Kidney capillary endothelial cell (primary cell): ENCODE data around the gene TOM1L1.
"Not testable (repeated sequence)": the region's sequence is repeated elsewhere in the genome, so short reads cannot be mapped to it uniquely, and the experiment has no call there.

Experiments
- DNase-seq: peaks from one replicate; pipeline ENCODE4 v3.0.0-alpha.2; 2018; ENCODE audit warnings: low spot score

The TOM1L1 gene, protein sequence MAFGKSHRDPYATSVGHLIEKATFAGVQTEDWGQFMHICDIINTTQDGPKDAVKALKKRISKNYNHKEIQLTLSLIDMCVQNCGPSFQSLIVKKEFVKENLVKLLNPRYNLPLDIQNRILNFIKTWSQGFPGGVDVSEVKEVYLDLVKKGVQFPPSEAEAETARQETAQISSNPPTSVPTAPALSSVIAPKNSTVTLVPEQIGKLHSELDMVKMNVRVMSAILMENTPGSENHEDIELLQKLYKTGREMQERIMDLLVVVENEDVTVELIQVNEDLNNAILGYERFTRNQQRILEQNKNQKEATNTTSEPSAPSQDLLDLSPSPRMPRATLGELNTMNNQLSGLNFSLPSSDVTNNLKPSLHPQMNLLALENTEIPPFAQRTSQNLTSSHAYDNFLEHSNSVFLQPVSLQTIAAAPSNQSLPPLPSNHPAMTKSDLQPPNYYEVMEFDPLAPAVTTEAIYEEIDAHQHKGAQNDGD

GRCh38 chr17:54900457-54901229 is at the start of gene TOM1L1:
Gene TOM1L1, plus strand, starts transcription at chr17:54900852. Its CDS starts 14 bp downstream, at chr17:54900866.
- DNase-seq: no peak

- no peak for DNase-seq
Measured at GRCh38 chr17:54859187-54859586, 41.5 kb upstream of the TOM1L1 start.

DNA sequence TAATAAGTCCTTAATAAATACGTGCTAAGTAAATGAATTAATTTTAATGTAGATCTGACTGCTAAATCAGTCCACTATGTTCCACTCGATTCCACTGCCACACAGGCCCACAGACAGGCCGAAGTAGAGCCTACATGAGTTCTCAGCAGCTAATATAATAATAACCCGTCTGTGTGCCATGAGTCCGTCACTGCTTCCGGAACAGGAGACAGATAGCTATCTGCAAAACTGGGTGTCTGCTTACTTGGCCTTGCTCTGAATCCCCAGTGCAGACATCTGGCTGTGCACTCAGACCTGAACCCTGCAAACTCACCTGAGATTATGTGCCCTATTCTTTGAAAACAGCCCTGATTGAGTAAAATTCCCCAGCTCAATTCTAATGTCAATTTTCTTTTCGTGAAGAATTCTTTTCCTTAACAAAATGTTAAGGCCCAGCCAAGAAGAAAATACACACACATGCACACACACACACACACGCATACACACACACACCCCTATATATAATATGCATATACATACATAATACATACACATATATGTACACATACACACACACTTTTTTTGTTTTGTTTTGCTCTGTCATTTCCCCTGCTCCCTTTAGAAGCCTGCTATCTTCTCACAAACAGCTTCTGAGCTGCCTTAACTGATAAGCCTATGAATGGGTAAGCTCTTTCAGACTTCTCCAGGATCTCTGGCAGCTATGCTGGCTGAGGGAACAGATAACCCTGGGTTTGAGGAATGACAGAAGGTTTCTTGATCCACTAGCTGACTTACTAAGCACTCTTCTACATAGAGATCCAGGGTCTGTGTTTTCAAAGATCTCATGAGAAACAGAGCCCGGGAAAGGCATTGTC is 39.8 kb upstream of the TOM1L1 start:
- no peak for DNase-seq

DNA sequence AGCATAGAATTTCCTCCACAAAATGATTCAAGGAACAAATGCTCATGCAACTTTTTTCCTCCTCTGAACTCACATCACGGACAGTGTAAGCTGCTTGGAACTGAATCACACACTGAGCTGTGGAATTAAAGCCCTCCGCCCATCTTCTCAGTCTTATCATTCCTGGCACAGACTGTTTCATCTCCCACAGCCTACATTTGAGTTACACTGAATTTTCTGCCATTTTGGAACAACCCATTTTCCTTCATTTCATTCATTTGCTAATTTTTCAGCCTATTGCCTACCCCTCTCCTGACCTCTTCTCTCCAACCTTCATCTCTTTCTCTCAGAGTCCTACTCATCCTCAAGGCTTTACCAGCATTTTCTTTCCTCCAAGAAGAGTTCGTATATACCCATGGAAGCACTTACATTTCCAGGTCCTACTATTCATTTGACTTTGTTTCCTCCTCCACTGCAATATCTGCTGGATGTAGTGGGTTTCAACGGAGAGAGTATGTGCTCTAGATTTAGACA is 39.1 kb upstream of the TOM1L1 start:
- DNase-seq: no peak

DNA sequence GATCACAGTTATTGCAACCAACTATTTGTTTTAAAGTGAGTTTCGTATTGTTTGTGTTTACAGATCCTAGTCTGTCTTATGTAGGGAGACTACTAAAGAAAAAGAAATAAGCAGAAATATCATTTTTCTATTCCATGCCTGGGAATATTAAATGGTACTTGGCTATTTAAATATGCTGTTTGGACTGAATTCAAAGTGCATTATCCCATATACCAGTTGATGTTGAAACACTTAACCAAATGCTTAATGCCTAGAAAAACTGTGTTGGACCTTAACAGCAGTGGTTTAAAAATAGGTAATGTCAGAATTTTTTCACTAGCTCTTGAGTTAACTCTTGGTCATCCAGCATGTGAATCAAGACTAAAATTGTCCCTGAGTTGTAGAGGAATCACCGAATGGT is 37.5 kb upstream of the TOM1L1 start:
- DNase-seq: no peak

- DNase-seq: no peak
Measured at GRCh38 chr17:54864070-54864469, 36.6 kb upstream of the TOM1L1 start.

DNA sequence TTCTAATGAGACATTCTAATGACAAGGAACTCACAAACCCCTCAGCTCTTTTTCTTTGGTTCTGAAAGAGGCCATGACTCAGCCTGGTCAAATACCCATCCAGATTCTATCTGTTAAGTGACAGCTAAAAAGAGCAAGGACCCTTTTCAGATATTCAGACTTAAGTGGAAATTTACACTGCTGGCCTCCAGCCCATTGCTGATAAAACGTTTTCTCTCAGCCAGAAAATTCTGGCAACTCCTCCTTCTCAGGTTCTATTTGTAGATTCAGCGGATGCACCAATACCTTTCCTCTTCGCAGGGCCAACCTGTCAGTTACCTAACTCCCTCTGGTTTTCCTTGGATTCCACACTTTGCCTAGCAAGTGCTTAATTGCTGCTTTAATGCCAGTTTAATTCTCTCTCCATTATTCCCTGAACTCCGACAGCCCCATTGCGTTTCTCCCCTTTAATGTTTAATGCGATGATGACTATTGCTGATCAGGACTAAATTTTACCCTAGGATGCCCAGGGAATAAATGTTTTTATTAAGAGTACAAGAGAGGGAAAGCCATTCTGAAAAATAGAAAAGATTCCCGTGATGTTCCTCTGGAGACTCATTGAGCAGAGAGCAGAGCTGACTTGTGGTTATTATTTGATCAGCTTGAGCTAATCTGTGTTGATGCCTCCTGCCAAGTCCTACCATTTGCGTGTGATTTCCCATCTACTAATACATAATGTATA is 35.9 kb upstream of the TOM1L1 start:
- DNase-seq: no peak

DNA sequence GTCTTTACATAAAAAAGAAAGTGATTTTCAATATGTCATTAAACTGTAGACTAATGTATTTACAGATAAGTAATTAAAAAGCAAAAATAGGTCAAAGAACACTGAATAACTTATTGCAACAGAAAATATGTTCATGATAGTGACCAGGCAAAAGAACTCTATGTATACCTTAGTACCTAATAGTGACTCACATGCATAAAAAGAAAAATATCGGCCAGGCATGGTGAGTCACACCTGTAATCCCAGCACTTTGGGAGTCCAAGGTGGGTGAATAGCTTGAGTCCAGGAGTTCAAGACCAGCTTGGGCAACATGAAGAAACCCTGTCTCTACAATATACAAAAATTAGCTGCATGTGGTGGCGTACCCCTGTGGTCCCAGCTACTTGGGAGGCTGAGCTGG is 33.0 kb upstream of the TOM1L1 start:
- no peak for DNase-seq

DNA sequence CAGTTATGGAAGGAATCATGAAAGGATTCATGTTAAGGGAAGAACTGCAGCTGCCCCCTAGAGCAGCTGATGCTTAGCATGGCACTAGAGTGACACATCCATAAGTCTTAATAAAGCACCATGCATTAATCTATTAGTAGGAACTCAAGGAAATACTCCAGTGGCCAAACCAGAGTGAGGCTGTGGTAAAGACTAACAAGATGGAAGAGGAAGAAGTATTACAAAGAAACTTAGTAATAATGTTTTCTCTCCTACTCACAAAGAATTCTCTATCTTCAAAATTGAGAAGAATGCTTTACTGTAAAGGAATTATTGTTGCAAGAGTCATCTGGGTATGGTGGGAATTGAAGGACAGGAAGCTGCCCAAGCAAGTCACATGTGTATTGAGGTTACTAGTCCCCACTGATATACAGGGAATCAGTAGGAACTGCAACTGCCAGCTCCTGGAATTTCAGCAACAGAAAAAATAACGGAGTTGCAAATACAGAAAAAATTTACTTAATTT is 29.9 kb upstream of the TOM1L1 start:
- DNase-seq: no peak

GRCh38 chr17:54875906-54876305 is 24.7 kb upstream of the TOM1L1 start:
- not testable (repeated sequence) for DNase-seq

- DNase-seq: no peak
Measured at GRCh38 chr17:54876656-54877195, 23.9 kb upstream of the TOM1L1 start.

DNA sequence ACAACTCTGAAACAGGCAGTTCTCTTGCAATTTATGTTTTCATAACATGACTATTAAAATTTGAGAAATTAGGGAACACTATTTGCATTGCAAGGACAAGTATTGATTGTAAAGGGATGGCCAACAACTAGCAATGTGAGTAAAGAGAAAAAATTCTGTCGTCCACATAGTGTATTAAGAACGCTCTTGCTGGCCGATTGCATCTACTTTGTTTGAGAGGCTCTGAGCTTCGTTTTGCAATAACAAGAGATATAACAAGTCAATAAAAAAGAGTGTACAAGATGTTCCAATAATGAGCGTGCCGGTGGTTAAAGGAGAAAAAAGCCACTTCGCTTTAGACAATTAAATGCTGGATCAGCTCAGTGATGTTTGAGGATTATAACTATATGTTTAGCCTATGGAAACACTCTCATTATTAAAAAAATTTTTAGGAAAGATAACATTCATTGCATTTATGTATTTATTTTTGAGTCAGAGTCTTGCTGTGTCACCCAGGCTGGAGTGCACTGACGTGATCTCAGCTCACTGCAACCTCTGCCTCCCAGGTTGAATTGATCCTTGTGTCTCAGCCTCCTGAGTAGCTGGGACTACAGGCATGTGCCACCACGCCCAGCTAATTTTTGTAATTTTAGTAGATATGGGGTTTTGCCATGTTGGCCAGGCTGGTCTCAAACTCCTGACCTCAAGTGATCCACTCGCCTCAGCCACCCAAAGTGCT is 19.2 kb upstream of the TOM1L1 start:
- DNase-seq: no peak

GRCh38 chr17:54882371-54882770 is 18.3 kb upstream of the TOM1L1 start:
- no peak for DNase-seq

DNA sequence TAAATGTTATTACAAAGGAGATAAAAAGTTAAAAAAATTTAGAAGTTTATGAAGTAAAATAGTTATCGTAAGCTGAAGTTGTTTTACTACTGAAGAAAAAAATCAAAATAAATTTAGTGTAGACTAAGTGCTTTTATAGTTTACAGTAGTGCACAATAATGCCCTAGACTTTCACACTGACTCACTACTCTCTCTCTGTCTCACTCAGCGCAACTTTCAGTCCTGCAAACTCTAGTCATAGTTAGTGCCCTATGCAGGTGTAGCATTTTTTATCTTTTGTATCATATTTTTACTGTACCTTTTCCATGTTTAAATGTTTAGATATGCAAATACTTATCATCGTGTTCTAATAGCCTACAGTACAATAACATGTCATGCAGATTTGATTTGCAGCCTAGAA is 17.7 kb upstream of the TOM1L1 start:
- no peak for DNase-seq

GRCh38 chr17:54883939-54884338 is 16.7 kb upstream of the TOM1L1 start:
- DNase-seq: no peak

GRCh38 chr17:54887787-54888186 is 12.9 kb upstream of the TOM1L1 start:
- no peak for DNase-seq

- no peak for DNase-seq
Measured at GRCh38 chr17:54888254-54888653, 12.4 kb upstream of the TOM1L1 start.

GRCh38 chr17:54888981-54889380 is 11.7 kb upstream of the TOM1L1 start:
- DNase-seq: no peak

DNA sequence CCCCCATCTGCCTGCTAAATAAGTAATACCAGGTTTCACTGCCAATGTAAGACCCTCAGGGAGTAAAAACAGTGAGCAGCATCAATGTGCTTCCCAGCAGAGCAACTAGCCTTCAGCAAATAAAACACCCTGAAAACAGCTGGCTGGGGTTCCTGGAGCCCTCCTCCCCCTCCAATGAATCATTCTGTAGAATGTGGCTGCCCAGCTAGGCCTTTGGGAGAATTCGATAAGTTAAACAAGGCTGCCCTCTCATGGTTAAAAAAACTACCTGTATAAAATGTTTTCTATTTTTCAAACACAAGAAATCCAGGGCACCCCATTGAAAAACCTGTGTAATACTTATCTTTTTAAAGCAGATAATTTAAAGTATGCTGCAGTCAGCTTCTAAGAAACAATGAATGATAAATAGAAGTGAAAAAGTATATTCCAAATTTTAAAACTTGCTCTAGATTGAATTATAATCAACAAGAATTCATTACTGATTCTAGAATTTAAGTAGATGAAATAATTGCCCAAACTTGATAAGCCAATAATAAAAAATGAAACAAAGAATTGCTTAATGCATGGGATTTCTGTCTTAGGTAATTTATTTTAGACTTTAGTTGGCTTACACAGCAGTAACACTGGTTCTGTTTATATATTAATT is 9.4 kb upstream of the TOM1L1 start:
- peak; percentile 35 for DNase-seq

DNA sequence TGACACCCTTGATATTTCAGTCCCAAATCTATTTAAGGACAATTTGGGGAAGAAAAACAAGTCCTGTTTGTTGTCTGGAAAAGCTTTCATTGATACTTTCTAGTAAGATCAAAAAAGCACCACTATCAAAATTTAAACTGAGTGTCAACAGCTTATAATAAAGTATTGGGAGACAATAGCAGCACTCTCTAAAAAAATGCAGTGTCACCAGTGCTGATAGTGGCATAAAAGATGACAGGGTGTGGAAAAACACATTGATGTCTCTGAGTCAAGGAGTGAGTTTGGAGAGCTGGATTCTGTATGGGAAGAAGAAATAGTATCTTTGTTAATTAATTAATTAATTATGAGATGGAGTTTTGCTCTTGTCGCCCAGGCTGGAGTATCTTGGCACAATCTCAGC is 8.3 kb upstream of the TOM1L1 start:
- no peak for DNase-seq
